ENCODE results near the gene GALNT14.

DNA sequence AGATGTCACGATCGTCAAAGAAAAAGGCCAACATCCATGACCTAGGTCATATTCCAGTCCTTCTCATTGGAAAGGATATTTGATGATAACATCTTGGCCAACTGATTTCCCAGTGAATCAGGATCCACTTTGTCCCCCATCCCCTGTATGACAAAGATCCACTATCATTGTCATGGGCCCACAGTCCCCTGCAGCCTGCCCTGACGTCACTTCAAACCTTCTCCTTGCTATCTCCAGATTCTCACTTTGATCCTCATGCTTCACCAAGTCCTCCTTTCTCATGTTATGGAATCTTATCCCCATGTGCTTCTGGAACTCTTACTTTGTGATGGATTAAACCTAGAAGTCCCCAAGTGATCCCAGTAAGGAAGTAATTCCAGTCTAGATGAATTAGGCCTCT is 25.7 kb downstream of the GALNT14 start:
- TF ChIP-seq, protein P1, sequence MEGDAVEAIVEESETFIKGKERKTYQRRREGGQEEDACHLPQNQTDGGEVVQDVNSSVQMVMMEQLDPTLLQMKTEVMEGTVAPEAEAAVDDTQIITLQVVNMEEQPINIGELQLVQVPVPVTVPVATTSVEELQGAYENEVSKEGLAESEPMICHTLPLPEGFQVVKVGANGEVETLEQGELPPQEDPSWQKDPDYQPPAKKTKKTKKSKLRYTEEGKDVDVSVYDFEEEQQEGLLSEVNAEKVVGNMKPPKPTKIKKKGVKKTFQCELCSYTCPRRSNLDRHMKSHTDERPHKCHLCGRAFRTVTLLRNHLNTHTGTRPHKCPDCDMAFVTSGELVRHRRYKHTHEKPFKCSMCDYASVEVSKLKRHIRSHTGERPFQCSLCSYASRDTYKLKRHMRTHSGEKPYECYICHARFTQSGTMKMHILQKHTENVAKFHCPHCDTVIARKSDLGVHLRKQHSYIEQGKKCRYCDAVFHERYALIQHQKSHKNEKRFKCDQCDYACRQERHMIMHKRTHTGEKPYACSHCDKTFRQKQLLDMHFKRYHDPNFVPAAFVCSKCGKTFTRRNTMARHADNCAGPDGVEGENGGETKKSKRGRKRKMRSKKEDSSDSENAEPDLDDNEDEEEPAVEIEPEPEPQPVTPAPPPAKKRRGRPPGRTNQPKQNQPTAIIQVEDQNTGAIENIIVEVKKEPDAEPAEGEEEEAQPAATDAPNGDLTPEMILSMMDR (IDR thresholded peaks at IDR 0.05): no peak
- no peak for TF ChIP-seq POLR2A (IDR thresholded peaks at IDR 0.05)

Measured in adrenal gland (tissue), 5 donors.